Fibroblast of lung (primary cell): Measurements from ENCODE around the gene ALOX12.

ENCODE experiments used
- CTCF ChIP-seq, 2 donors: IDR thresholded peaks in 1 of 2; conservative IDR thresholded peaks in 1 of 2; 1 replicate in 1 of 2; 2 replicates in 1 of 2; pipeline ENCODE4 v1.5.1; 2011 to 2012; ENCODE audit warnings: low read length in 2 of 2, control low read depth in 1 of 2, inconsistent platforms in 1 of 2, low read depth in 1 of 2, mild to moderate bottlenecking in 1 of 2
- EZH2 ChIP-seq: IDR thresholded peaks from 2 replicates; pipeline ENCODE4 v1.5.1; 2012; ENCODE audit warnings: low read length, control low read depth, mild to moderate bottlenecking; ENCODE audit errors: missing control alignments

GRCh38 chr17:7007143-7007542 lies 11.3 kb downstream of the ALOX12 start:
- TF ChIP-seq EZH2 (no peak), CTCF (conservative IDR thresholded peaks at IDR 0.05 in 1 of 2, IDR thresholded peaks at IDR 0.05 in 1 of 2; ENCODE audit: low read depth in 1 of 2, low read length in 2 of 2) (no peak)
